ENCODE data around the gene FTO.

FTO gene

DNA sequence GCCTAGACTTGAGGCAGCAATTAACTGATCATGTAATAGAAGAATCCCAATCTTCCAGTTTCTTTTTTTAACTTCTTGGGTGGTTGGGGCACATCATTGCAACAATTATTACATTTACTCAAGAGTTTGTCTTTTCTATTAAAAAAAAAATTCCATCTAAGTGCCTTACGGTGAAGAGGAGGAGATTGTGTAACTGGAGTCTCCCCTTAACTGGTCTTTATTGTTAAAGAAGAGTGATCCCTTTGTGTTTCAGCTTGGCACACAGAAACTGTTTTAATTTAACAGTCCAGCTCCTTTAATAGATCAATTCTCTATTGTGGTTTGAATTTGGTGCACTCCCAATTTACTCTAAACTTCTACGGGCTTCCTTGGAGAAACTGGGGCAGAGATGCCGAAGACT, 75.2 kb downstream of the FTO start:
- Histone ChIP-seq H3K36me3 (replicated peaks; ENCODE audit: insufficient read depth, low read length) (no peaks in the 10 kb centered on the region), H3K4me2 (ENCODE audit: low read depth, low read length) (no peak overlapping the region), H3K4me3 (ENCODE audit: low read length) (no peak overlapping the region), H3K4me1 (ENCODE audit: low read length) (no peaks in the 10 kb centered on the region), H2AFZ (ENCODE audit: low read length) (no peak overlapping the region), H3K9me2 (replicated peaks; ENCODE audit: insufficient read depth, low read length) (no peaks in the 10 kb centered on the region), H3K27me3 (replicated peaks; ENCODE audit: insufficient read depth, low read length) (no peaks in the 10 kb centered on the region), H3K9ac (ENCODE audit: low read length) (no peak overlapping the region), H3K27ac (ENCODE audit: low read length) (no peak overlapping the region), H3K9me3 (replicated peaks; ENCODE audit: insufficient read depth, low read length) (no peaks in the 10 kb centered on the region), H3K79me2 (ENCODE audit: low read length) (no peaks in the 10 kb centered on the region), H3F3A (ENCODE audit: insufficient read depth, low read length) (no peaks in the 10 kb centered on the region), H4K20me1 (ENCODE audit: insufficient read depth, low read length) (no peaks in the 10 kb centered on the region)
- no peak for DNase-seq
- TF ChIP-seq EZH2 (optimal IDR thresholded peaks at IDR 0.05; ENCODE audit: low read depth, low read length) (no peak), EZH2phosphoT487 (IDR thresholded peaks at IDR 0.05; ENCODE audit: low read length) (no peak)
- TF ChIP-seq, protein P1, sequence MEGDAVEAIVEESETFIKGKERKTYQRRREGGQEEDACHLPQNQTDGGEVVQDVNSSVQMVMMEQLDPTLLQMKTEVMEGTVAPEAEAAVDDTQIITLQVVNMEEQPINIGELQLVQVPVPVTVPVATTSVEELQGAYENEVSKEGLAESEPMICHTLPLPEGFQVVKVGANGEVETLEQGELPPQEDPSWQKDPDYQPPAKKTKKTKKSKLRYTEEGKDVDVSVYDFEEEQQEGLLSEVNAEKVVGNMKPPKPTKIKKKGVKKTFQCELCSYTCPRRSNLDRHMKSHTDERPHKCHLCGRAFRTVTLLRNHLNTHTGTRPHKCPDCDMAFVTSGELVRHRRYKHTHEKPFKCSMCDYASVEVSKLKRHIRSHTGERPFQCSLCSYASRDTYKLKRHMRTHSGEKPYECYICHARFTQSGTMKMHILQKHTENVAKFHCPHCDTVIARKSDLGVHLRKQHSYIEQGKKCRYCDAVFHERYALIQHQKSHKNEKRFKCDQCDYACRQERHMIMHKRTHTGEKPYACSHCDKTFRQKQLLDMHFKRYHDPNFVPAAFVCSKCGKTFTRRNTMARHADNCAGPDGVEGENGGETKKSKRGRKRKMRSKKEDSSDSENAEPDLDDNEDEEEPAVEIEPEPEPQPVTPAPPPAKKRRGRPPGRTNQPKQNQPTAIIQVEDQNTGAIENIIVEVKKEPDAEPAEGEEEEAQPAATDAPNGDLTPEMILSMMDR (IDR thresholded peaks at IDR 0.05; ENCODE audit: low read length): no peak

DNA sequence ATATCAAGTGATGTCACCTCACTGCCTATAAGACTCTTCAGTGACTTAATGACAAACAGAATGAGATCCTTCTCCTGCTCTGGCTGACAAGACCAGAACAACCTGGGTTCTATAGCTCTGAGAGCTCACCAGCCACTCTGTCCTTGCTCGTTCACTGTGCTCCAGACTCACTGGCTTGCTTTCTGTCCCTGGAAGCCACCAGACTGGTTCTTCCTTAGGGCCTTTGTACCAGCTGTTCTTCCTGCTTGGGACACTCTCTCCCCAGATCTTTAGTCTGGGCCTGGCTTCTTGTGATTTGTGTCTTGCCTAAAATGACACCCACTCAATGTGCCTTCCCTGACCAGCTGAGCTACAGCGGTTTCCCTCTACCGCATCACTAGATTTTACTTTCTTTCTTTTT, 76.1 kb downstream of the FTO start:
- no peaks in the 10 kb centered on the region for H4K20me1 ChIP-seq (ENCODE audit: insufficient read depth, low read length)
- H3F3A ChIP-seq (ENCODE audit: insufficient read depth, low read length): no peaks in the 10 kb centered on the region
- H3K9ac ChIP-seq (ENCODE audit: low read length): no peak overlapping the region
- H3K4me2 ChIP-seq (ENCODE audit: low read depth, low read length): no peak overlapping the region
- no peak overlapping the region for H3K4me3 ChIP-seq (ENCODE audit: low read length)
- no peaks in the 10 kb centered on the region for H3K79me2 ChIP-seq (ENCODE audit: low read length)
- H3K27ac ChIP-seq (ENCODE audit: low read length): no peak overlapping the region
- no peaks in the 10 kb centered on the region for H3K9me2 ChIP-seq (replicated peaks; ENCODE audit: insufficient read depth, low read length)
- H2AFZ ChIP-seq (ENCODE audit: low read length): no peak overlapping the region
- DNase-seq: no peak
- TF ChIP-seq EZH2phosphoT487 (IDR thresholded peaks at IDR 0.05; ENCODE audit: low read length) (no peak), EZH2 (optimal IDR thresholded peaks at IDR 0.05; ENCODE audit: low read depth, low read length) (no peak)
- TF ChIP-seq, protein P1 (IDR thresholded peaks at IDR 0.05; ENCODE audit: low read length): no peak
- H3K9me3 ChIP-seq (replicated peaks; ENCODE audit: insufficient read depth, low read length): no peaks in the 10 kb centered on the region
- H3K27me3 ChIP-seq (replicated peaks; ENCODE audit: insufficient read depth, low read length): no peaks in the 10 kb centered on the region
- no peaks in the 10 kb centered on the region for H3K36me3 ChIP-seq (replicated peaks; ENCODE audit: insufficient read depth, low read length)
- H3K4me1 ChIP-seq (ENCODE audit: low read length): no peaks in the 10 kb centered on the region

DNA sequence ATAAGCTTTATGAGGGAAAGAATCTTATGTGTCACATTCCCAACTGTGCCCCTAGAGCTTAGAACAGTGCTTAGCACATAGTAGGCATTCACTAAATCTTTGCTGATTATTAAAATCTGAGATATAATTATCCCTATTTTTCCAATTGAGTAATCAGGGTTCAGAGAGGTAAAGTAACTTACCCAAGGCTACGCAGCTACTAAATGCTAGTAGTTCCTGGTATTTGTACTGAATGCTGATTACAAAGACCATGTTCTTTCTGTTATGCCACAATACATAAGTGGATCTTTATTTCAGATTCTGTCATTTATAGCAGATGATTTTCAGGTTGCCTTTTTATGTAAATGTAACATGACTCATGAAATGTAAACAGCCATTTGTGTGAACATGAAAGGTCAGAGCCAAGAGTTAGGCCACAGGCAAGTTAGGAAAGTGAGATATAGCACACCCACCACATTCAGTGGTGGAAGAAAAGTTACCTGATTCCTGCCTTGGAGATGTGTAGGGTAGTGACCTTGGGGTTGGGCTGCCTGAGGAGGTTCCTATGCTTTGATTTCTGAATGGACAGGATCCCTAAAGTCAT, 77.2 kb downstream of the FTO start:
- Histone ChIP-seq H3K79me2 (ENCODE audit: low read length) (no peaks in the 10 kb centered on the region), H3K9me2 (replicated peaks; ENCODE audit: insufficient read depth, low read length) (no peaks in the 10 kb centered on the region), H3K36me3 (replicated peaks; ENCODE audit: insufficient read depth, low read length) (no peaks in the 10 kb centered on the region), H4K20me1 (ENCODE audit: insufficient read depth, low read length) (no peaks in the 10 kb centered on the region), H2AFZ (ENCODE audit: low read length) (no peak overlapping the region), H3K27ac (ENCODE audit: low read length) (no peak overlapping the region), H3K9me3 (replicated peaks; ENCODE audit: insufficient read depth, low read length) (no peaks in the 10 kb centered on the region), H3K4me3 (ENCODE audit: low read length) (no peak overlapping the region), H3F3A (ENCODE audit: insufficient read depth, low read length) (no peaks in the 10 kb centered on the region), H3K4me1 (ENCODE audit: low read length) (no peaks in the 10 kb centered on the region), H3K4me2 (ENCODE audit: low read depth, low read length) (no peak overlapping the region), H3K9ac (ENCODE audit: low read length) (no peak overlapping the region), H3K27me3 (replicated peaks; ENCODE audit: insufficient read depth, low read length) (no peaks in the 10 kb centered on the region)
- TF ChIP-seq EZH2 (optimal IDR thresholded peaks at IDR 0.05; ENCODE audit: low read depth, low read length): no peak
- TF ChIP-seq, protein P1 (IDR thresholded peaks at IDR 0.05; ENCODE audit: low read length): no peak
- no peak for TF ChIP-seq EZH2phosphoT487 (IDR thresholded peaks at IDR 0.05; ENCODE audit: low read length)
- DNase-seq: no peak
